ENCODE results near the gene LIG4.

LIG4 gene

GRCh38 chr13:108215436-108215835 lies at the start of gene LIG4:
Gene LIG4 (minus strand): TSS chr13:108215536. CDS start chr13:108211268, 4,268 bp downstream.
- Histone ChIP-seq H3K36me3 (ENCODE audit: control insufficient read depth, insufficient read depth, low read length) (peaks cover 6% of the 10 kb centered on the region; the same call in 1 of the 2 replicates), H3K4me3 (ENCODE audit: low read depth, low read length) (peak within 1 kb of the TSS; percentile 72), H3K9ac (ENCODE audit: low read length) (peak within 1 kb of the TSS; percentile 56), H3K4me1 (ENCODE audit: control insufficient read depth, insufficient read depth, low read length) (peaks cover 13% of the 10 kb centered on the region), H3K27ac (ENCODE audit: low read depth, low read length) (no peak within 1 kb of the TSS), H3K9me3 (ENCODE audit: control insufficient read depth, insufficient read depth, low read depth, low read length) (no peaks in the 10 kb centered on the region), H3K27me3 (ENCODE audit: control insufficient read depth, insufficient read depth, low read length) (no peaks in the 10 kb centered on the region)

- H3K27me3 ChIP-seq (ENCODE audit: control insufficient read depth, insufficient read depth, low read length), result no peaks in the 10 kb centered on the region
- no peaks in the 10 kb centered on the region for H3K36me3 ChIP-seq (ENCODE audit: control insufficient read depth, insufficient read depth, low read length)
- H3K9me3 ChIP-seq (ENCODE audit: control insufficient read depth, insufficient read depth, low read depth, low read length), result no peaks in the 10 kb centered on the region
- H3K4me3 ChIP-seq (ENCODE audit: low read depth, low read length), result no peak overlapping the region
- no peak overlapping the region for H3K9ac ChIP-seq (ENCODE audit: low read length)
- H3K27ac ChIP-seq (ENCODE audit: low read depth, low read length), result no peak overlapping the region
- no peaks in the 10 kb centered on the region for H3K4me1 ChIP-seq (ENCODE audit: control insufficient read depth, insufficient read depth, low read length)
These were observed 48.5 kb upstream of the LIG4 start for GRCh38 chr13:108263621-108264355.

- Histone ChIP-seq H3K9me3 (ENCODE audit: control insufficient read depth, insufficient read depth, low read depth, low read length) (no peaks in the 10 kb centered on the region), H3K27me3 (ENCODE audit: control insufficient read depth, insufficient read depth, low read length) (no peaks in the 10 kb centered on the region), H3K9ac (ENCODE audit: low read length) (no peak overlapping the region), H3K4me1 (ENCODE audit: control insufficient read depth, insufficient read depth, low read length) (no peaks in the 10 kb centered on the region), H3K36me3 (ENCODE audit: control insufficient read depth, insufficient read depth, low read length) (no peaks in the 10 kb centered on the region), H3K4me3 (ENCODE audit: low read depth, low read length) (no peak overlapping the region), H3K27ac (ENCODE audit: low read depth, low read length) (no peak overlapping the region)
These were observed 41.9 kb upstream of the LIG4 start for GRCh38 chr13:108257248-108257647.

DNA sequence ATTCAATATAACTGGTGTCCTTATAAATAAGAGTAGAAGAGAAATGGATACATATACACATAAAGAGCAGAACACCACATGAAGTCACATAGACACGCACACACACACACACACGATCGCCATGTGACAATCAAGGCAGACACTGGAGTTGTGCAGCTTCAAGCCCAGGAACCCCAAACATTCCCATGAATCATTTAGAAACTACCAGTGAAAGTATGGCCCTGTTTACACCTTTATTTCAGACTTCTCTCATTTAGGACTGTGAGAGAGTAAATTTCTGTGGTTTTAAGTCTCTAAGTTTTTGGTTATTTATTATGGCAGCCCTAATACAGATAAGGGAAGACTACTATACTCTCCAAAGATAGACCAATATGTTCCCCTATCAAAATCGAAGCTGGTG lies 33.8 kb upstream of the LIG4 start:
- Histone ChIP-seq H3K4me3 (ENCODE audit: low read depth, low read length) (no peak overlapping the region), H3K4me1 (ENCODE audit: control insufficient read depth, insufficient read depth, low read length) (no peaks in the 10 kb centered on the region), H3K9ac (ENCODE audit: low read length) (no peak overlapping the region), H3K36me3 (ENCODE audit: control insufficient read depth, insufficient read depth, low read length) (no peaks in the 10 kb centered on the region), H3K27ac (ENCODE audit: low read depth, low read length) (no peak overlapping the region), H3K27me3 (ENCODE audit: control insufficient read depth, insufficient read depth, low read length) (no peaks in the 10 kb centered on the region), H3K9me3 (ENCODE audit: control insufficient read depth, insufficient read depth, low read depth, low read length) (peaks cover 2% of the 10 kb centered on the region; the same call in 1 of the 2 replicates)

- no peak overlapping the region for H3K27ac ChIP-seq (ENCODE audit: low read depth, low read length)
- H3K9ac ChIP-seq (ENCODE audit: low read length), result no peak overlapping the region
- no peaks in the 10 kb centered on the region for H3K9me3 ChIP-seq (ENCODE audit: control insufficient read depth, insufficient read depth, low read depth, low read length)
- peaks cover 6% of the 10 kb centered on the region; the same call in 1 of the 2 replicates for H3K36me3 ChIP-seq (ENCODE audit: control insufficient read depth, insufficient read depth, low read length)
- no peaks in the 10 kb centered on the region for H3K27me3 ChIP-seq (ENCODE audit: control insufficient read depth, insufficient read depth, low read length)
- no peaks in the 10 kb centered on the region for H3K4me1 ChIP-seq (ENCODE audit: control insufficient read depth, insufficient read depth, low read length)
- no peak overlapping the region for H3K4me3 ChIP-seq (ENCODE audit: low read depth, low read length)
These were observed 15.0 kb upstream of the LIG4 start for GRCh38 chr13:108230377-108230776.

- no peak overlapping the region for H3K9ac ChIP-seq (ENCODE audit: low read length)
These were observed 12.4 kb upstream of the LIG4 start for GRCh38 chr13:108227651-108228272.

DNA sequence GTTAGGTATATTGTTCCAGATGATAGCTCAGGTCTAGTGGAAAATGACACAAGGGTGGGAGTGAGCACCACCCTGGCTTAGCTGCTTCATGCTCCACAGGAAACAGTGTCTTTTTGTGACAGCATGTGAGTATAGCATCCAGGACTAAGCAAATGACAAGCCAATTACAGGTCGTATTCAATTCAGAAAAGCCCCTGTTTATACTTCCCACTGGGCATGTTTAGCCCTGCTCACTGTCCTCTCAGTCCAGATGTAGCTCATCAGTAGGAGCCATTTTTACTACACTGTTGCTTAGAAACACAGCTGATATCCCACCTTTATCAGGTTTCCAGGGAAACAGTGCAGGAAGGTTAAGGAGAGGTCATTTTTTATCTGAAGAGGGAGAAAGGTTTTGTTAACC lies 10.8 kb upstream of the LIG4 start:
- no peak overlapping the region for H3K4me3 ChIP-seq (ENCODE audit: low read depth, low read length)
- no peaks in the 10 kb centered on the region for H3K4me1 ChIP-seq (ENCODE audit: control insufficient read depth, insufficient read depth, low read length)
- H3K27me3 ChIP-seq (ENCODE audit: control insufficient read depth, insufficient read depth, low read length), result no peaks in the 10 kb centered on the region
- no peaks in the 10 kb centered on the region for H3K9me3 ChIP-seq (ENCODE audit: control insufficient read depth, insufficient read depth, low read depth, low read length)
- peaks cover 6% of the 10 kb centered on the region; the same call in 1 of the 2 replicates for H3K36me3 ChIP-seq (ENCODE audit: control insufficient read depth, insufficient read depth, low read length)
- no peak overlapping the region for H3K9ac ChIP-seq (ENCODE audit: low read length)
- no peak overlapping the region for H3K27ac ChIP-seq (ENCODE audit: low read depth, low read length)

More at GRCh38 chr13:108227651-108228272, 12.4 kb upstream of the LIG4 start:
- no peak overlapping the region for H3K4me3 ChIP-seq (ENCODE audit: low read depth, low read length)
- no peaks in the 10 kb centered on the region for H3K9me3 ChIP-seq (ENCODE audit: control insufficient read depth, insufficient read depth, low read depth, low read length)
- H3K27ac ChIP-seq (ENCODE audit: low read depth, low read length), result no peak overlapping the region
- H3K36me3 ChIP-seq (ENCODE audit: control insufficient read depth, insufficient read depth, low read length), result peaks cover 6% of the 10 kb centered on the region; the same call in 1 of the 2 replicates
- H3K27me3 ChIP-seq (ENCODE audit: control insufficient read depth, insufficient read depth, low read length), result no peaks in the 10 kb centered on the region
- H3K4me1 ChIP-seq (ENCODE audit: control insufficient read depth, insufficient read depth, low read length), result no peaks in the 10 kb centered on the region

DNA sequence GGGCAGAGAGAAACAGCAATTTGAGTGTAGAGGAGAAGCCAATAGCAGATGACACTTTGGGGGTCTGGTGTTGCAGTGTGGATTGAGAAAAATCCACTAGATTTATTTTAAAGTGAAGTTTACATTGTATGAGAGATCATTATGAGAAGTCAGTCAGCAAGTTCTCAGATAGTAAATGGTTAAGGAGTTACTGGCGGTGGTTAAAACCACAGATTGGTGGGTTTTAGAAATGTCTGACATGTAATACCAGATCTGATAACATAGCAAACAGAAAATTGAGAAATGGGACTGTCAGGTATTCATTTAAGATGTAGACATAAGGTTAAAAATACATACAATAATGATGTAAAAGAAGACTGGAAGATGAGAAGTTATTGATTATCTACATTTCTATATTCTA lies 10.1 kb upstream of the LIG4 start:
- Histone ChIP-seq H3K27me3 (ENCODE audit: control insufficient read depth, insufficient read depth, low read length) (no peaks in the 10 kb centered on the region), H3K4me1 (ENCODE audit: control insufficient read depth, insufficient read depth, low read length) (no peaks in the 10 kb centered on the region), H3K4me3 (ENCODE audit: low read depth, low read length) (no peak overlapping the region), H3K36me3 (ENCODE audit: control insufficient read depth, insufficient read depth, low read length) (peaks cover 6% of the 10 kb centered on the region; the same call in 1 of the 2 replicates), H3K9ac (ENCODE audit: low read length) (no peak overlapping the region), H3K27ac (ENCODE audit: low read depth, low read length) (no peak overlapping the region), H3K9me3 (ENCODE audit: control insufficient read depth, insufficient read depth, low read depth, low read length) (no peaks in the 10 kb centered on the region)

DNA sequence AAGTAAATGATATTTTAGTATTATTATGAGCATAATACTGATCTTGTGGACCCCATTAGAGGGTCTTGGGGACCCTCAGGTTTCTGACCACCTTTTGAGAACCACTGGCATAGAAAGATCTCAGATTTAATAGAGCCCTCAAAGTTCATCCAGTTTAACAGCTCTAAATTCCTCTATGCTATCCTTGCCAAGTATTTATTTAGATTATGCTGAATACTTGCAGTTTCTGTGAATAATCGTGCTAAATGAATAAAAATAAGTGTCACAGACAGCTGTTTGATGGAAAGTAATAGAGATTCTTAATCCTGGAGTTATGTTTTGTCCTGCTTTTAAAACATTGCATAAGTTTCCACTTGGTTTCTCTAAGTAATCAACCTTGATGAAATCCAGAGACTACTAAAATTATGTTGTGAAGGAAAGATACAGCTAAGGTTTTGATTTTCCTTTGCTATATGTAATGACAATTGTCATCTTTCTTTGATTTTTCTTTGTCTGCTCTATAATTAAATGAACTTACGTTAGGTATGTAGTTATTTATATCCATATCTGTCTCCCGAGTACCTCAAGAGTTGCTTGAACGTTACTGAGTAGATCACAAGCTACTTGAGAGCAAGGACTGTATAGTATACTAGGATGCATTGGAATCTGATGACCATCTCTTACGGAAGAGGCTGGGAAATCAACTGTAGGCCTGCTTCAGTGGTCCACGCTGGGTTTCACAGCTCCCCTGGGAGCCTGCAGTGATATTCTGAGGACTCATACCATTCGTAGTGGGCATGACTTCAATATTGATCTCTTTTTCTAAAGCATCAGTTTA lies 8.6 kb upstream of the LIG4 start:
- H3K4me1 ChIP-seq (ENCODE audit: control insufficient read depth, insufficient read depth, low read length), result peaks cover 5% of the 10 kb centered on the region
- H3K4me3 ChIP-seq (ENCODE audit: low read depth, low read length), result no peak overlapping the region
- H3K36me3 ChIP-seq (ENCODE audit: control insufficient read depth, insufficient read depth, low read length), result no peaks in the 10 kb centered on the region
- no peak overlapping the region for H3K27ac ChIP-seq (ENCODE audit: low read depth, low read length)
- no peaks in the 10 kb centered on the region for H3K27me3 ChIP-seq (ENCODE audit: control insufficient read depth, insufficient read depth, low read length)
- H3K9ac ChIP-seq (ENCODE audit: low read length), result no peak overlapping the region
- H3K9me3 ChIP-seq (ENCODE audit: control insufficient read depth, insufficient read depth, low read depth, low read length), result no peaks in the 10 kb centered on the region

DNA sequence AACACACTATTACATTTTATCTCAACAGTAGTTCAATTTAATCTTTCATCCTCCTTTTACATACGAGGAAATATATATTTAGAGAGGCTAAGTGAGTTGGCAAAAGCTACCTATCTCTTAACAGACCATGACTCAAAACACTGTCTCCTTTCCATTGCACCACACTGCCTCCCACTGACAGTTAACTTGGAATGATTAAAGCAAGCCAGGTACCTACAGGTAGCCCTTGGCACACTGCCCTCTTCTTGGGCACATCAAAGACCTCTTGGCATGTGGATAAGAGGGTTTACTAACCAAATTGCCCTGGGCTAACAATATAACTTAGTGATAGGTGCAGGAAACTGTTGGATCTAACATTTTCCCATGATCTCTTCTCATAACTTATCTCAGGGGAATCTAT lies 4.7 kb upstream of the LIG4 start:
- Histone ChIP-seq H3K9ac (ENCODE audit: low read length) (no peak overlapping the region), H3K4me3 (ENCODE audit: low read depth, low read length) (no peak overlapping the region), H3K27ac (ENCODE audit: low read depth, low read length) (no peak overlapping the region), H3K27me3 (ENCODE audit: control insufficient read depth, insufficient read depth, low read length) (no peaks in the 10 kb centered on the region), H3K9me3 (ENCODE audit: control insufficient read depth, insufficient read depth, low read depth, low read length) (no peaks in the 10 kb centered on the region), H3K36me3 (ENCODE audit: control insufficient read depth, insufficient read depth, low read length) (no peaks in the 10 kb centered on the region), H3K4me1 (ENCODE audit: control insufficient read depth, insufficient read depth, low read length) (peaks cover 8% of the 10 kb centered on the region)

All from HUES6 (cell line).